KMS-11 (cell line): ENCODE measurements around the gene RASGRF2.
"Not testable (repeated sequence)": the region's sequence is repeated elsewhere in the genome, so short reads cannot be mapped to it uniquely, and the experiment has no call there.

ENCODE experiments used
- H2AFZ ChIP-seq: fragments of 200-600 bp; sonication (generic); 2 replicates; pipeline ENCODE4 v1.6.1; 2016; ENCODE audit warnings: antibody characterized with exemption, mixed run types, low read depth
- H3K27ac ChIP-seq: fragments of 200-600 bp; sonication (generic); 2 replicates; pipeline ENCODE4 v1.6.1; 2016; ENCODE audit warnings: mild to moderate bottlenecking, mixed run types
- H3K27me3 ChIP-seq: fragments of 200-600 bp; sonication (generic); 2 replicates; pipeline ENCODE4 v1.6.1; 2017; ENCODE audit warnings: mild to moderate bottlenecking, low read depth, mixed run types, moderate library complexity; ENCODE audit not compliant: insufficient read depth
- H3K36me3 ChIP-seq: fragments of 200-600 bp; sonication (generic); 2 replicates; pipeline ENCODE4 v1.6.1; 2017; ENCODE audit warnings: mild to moderate bottlenecking, mixed run types; ENCODE audit not compliant: insufficient read depth
- H3K4me1 ChIP-seq: fragments of 200-600 bp; sonication (generic); 2 replicates; pipeline ENCODE4 v1.6.1; 2016; ENCODE audit warnings: mild to moderate bottlenecking, low read depth, mixed run types; ENCODE audit not compliant: poor library complexity, severe bottlenecking
- H3K4me2 ChIP-seq: fragments of 200-600 bp; sonication (generic); 2 replicates; pipeline ENCODE4 v1.7.0; 2016; ENCODE audit warnings: mild to moderate bottlenecking, mixed run types
- H3K4me3 ChIP-seq: fragments of 200-600 bp; sonication (generic); IDR thresholded peaks from 2 replicates; pipeline ENCODE4 v1.6.1; 2017; ENCODE audit warnings: low read depth, low read length, mixed read lengths; ENCODE audit not compliant: insufficient read depth
- H3K79me2 ChIP-seq: fragments of 200-600 bp; sonication (generic); 2 replicates; pipeline ENCODE4 v1.6.1; 2016; ENCODE audit warnings: low read depth, mixed run types; ENCODE audit not compliant: insufficient read depth
- H3K9ac ChIP-seq: fragments of 200-600 bp; sonication (generic); 2 replicates; pipeline ENCODE4 v1.6.1; 2016; ENCODE audit warnings: mild to moderate bottlenecking, mixed run types
- H4K20me1 ChIP-seq: fragments of 200-600 bp; sonication (generic); 2 replicates; pipeline ENCODE4 v1.6.1; 2016; ENCODE audit warnings: mild to moderate bottlenecking, mixed run types; ENCODE audit not compliant: insufficient read depth
- TF ChIP-seq, protein P1 (sequence below): fragments of 200-600 bp; sonication (generic); conservative IDR thresholded peaks from 2 replicates; pipeline ENCODE4 v1.6.1; 2017; ENCODE audit warnings: low read depth, mild to moderate bottlenecking, antibody characterized with exemption, low read length, moderate library complexity, mixed read lengths

Gene RASGRF2

GRCh38 chr5:81117566-81117965 lies 157.4 kb downstream of the RASGRF2 start:
- Histone ChIP-seq H2AFZ (no peak overlapping the region), H3K36me3 (no peaks in the 10 kb centered on the region), H4K20me1 (no peaks in the 10 kb centered on the region), H3K4me3 (no peak overlapping the region), H3K27ac (no peak overlapping the region), H3K27me3 (no peaks in the 10 kb centered on the region), H3K79me2 (no peaks in the 10 kb centered on the region), H3K9ac (no peak overlapping the region), H3K4me2 (no peak overlapping the region), H3K4me1 (no peaks in the 10 kb centered on the region)
- TF ChIP-seq, protein P1, sequence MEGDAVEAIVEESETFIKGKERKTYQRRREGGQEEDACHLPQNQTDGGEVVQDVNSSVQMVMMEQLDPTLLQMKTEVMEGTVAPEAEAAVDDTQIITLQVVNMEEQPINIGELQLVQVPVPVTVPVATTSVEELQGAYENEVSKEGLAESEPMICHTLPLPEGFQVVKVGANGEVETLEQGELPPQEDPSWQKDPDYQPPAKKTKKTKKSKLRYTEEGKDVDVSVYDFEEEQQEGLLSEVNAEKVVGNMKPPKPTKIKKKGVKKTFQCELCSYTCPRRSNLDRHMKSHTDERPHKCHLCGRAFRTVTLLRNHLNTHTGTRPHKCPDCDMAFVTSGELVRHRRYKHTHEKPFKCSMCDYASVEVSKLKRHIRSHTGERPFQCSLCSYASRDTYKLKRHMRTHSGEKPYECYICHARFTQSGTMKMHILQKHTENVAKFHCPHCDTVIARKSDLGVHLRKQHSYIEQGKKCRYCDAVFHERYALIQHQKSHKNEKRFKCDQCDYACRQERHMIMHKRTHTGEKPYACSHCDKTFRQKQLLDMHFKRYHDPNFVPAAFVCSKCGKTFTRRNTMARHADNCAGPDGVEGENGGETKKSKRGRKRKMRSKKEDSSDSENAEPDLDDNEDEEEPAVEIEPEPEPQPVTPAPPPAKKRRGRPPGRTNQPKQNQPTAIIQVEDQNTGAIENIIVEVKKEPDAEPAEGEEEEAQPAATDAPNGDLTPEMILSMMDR, result no peak

DNA sequence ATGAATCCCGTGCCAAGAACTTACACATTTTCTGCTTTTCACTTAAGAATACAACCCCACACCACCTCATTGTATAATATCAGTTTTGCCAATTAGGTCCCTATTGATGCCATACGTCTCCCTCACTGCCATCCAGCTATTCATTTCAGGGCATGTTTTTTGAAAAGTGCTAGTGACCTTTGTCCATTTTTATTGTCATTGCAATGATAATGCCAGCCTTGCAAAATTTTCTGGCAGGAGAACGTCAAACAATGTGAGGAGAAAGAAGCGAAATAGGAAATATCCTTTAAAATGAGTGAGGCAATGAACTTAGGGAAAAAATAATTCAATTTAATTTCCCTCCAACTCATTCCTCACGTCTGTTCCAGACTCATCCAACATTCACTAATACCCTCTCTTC lies 161.1 kb downstream of the RASGRF2 start:
- H4K20me1 ChIP-seq, result no peaks in the 10 kb centered on the region
- H3K4me1 ChIP-seq, result no peaks in the 10 kb centered on the region
- no peak overlapping the region for H3K4me2 ChIP-seq
- no peak overlapping the region for H3K4me3 ChIP-seq
- H3K27ac ChIP-seq, result no peak overlapping the region
- no peak overlapping the region for H3K9ac ChIP-seq
- TF ChIP-seq, protein P1, result no peak
- H2AFZ ChIP-seq, result no peak overlapping the region
- H3K36me3 ChIP-seq, result no peaks in the 10 kb centered on the region
- no peaks in the 10 kb centered on the region for H3K27me3 ChIP-seq
- H3K79me2 ChIP-seq, result no peaks in the 10 kb centered on the region

DNA sequence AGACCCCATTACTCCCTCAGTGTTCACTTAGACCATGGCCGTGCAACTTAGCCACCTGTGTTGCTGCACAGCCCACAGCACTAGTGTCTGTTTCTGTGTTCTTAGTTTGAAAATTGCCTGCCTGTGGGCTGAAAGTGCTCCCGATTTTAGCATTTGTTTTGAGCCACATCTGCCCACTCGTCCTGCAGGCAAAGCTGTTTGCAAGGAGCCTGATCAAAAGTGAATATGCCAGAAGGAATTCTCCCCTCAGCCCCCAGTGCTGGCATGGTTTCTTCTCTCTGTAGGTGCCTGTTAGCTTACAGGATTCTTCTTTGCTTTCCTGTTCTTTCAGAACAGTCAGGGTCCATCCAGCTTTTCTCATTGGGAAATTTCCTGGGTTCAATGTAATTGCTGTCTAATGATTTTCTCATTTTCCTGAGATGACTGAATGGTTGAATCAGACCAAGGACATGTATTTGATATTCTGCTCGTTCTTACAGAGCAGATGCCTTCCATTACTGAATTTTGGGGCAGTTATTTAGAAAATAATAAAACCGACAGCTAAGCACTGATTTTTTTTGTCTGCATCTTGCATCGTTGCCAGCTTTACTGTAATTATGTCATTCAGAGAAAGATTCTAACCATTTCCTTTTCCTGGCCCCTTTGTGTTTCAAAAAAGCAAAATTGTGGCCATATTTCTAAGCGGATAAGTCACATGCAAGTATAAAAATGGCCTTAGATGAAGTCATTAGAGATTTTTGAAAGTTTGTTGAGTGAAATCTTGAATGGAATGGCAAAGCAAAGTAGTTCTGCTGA lies 161.9 kb downstream of the RASGRF2 start:
- Histone ChIP-seq H4K20me1 (no peaks in the 10 kb centered on the region), H3K4me2 (no peak overlapping the region), H3K27me3 (no peaks in the 10 kb centered on the region), H3K4me1 (no peaks in the 10 kb centered on the region), H3K9ac (no peak overlapping the region), H3K4me3 (no peak overlapping the region), H3K79me2 (no peaks in the 10 kb centered on the region), H3K36me3 (no peaks in the 10 kb centered on the region), H2AFZ (no peak overlapping the region), H3K27ac (no peak overlapping the region)
- TF ChIP-seq, protein P1, result no peak

DNA sequence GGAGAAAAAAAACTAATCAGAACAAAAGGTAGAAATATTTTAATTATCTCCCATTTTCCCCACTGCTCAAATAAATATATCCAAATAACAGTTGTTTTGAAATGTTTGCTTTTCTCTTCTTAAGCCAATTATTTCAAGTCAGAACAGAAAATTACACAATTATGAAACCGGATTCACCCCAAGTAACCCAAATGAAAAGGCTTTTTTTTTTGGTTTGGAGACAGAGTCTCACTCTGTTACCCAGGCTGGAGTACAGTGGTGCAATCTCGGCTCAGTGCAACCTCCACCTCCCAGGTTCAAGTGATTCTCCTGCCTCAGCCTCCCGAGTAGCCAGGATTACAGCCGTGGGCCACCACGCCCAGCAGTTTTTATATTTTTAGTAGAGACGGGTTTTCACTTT lies 164.5 kb downstream of the RASGRF2 start:
- H3K79me2 ChIP-seq, H3K4me2 ChIP-seq, H4K20me1 ChIP-seq, H3K27me3 ChIP-seq, H3K9ac ChIP-seq, H3K4me1 ChIP-seq, H3K4me3 ChIP-seq, H2AFZ ChIP-seq, H3K27ac ChIP-seq, H3K36me3 ChIP-seq: not testable (repeated sequence)

DNA sequence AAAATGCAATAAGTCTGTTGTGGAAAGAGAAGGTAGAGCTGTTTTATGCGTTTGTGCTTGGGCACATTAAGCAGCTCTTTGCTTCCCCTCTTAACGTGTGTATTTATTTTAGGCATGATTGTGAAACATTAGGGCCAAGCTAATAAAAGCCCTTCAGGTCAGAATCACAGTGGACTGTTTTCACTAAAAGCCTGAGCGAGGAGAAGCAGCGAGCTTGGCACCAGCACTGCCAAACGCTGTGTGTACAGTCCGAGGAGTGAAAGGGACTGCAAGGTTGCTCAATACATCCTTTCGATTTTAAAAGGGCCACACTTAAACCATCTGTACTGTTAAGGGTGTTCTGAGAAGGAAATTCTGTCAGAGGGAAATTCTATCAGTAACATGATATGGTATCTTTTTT lies 165.8 kb downstream of the RASGRF2 start:
- Histone ChIP-seq H3K4me1 (no peaks in the 10 kb centered on the region), H3K27me3 (no peaks in the 10 kb centered on the region), H3K27ac (no peak overlapping the region), H4K20me1 (no peaks in the 10 kb centered on the region; the same call in 1 of the 2 replicates), H3K4me3 (no peak overlapping the region), H3K9ac (no peak overlapping the region), H2AFZ (no peak overlapping the region), H3K36me3 (no peaks in the 10 kb centered on the region), H3K4me2 (no peak overlapping the region), H3K79me2 (no peaks in the 10 kb centered on the region)
- TF ChIP-seq, protein P1, result no peak
